GM23338 (cell line): ENCODE results near the gene FBLN1. TPM values are rescaled to one million over a fixed set of nuclear protein-coding genes. Genes with fewer than 3 reads are reported as not detected.
A peak's percentile ranks its signal among the peaks of the same experiment; 100 is the strongest.

Experiments
- ATAC-seq: fragments of 200-7000 bp; cut with Tn5 transposase; 3 replicates; pipeline ENCODE4 v1.9.1; 2020
- DNase-seq: peaks from one replicate; pipeline ENCODE4 v3.0.0-alpha.2; 2015; ENCODE audit warnings: low spot score
- H2AFZ ChIP-seq: fragments of 200-600 bp; sonication (generic); 2 replicates; pipeline ENCODE4 v1.8.0; 2016; ENCODE audit warnings: antibody characterized with exemption, mild to moderate bottlenecking, moderate library complexity
- H3F3A ChIP-seq: fragments of 200-600 bp; sonication (generic); replicated peaks from 2 replicates; pipeline ENCODE4 v1.8.0; 2017; ENCODE audit warnings: antibody characterized with exemption, mixed run types, low read depth
- H3K27ac ChIP-seq: fragments of 200-600 bp; sonication (generic); 2 replicates; pipeline ENCODE4 v1.6.1; 2016; ENCODE audit warnings: low read depth
- H3K27me3 ChIP-seq: fragments of 200-600 bp; sonication (generic); 2 replicates; pipeline ENCODE4 v1.8.0; 2016; ENCODE audit warnings: mild to moderate bottlenecking, mixed run types, moderate library complexity; ENCODE audit not compliant: insufficient read depth
- H3K36me3 ChIP-seq: fragments of 200-600 bp; sonication (generic); 2 replicates; pipeline ENCODE4 v1.8.0; 2016; ENCODE audit warnings: mild to moderate bottlenecking; ENCODE audit not compliant: insufficient read depth
- H3K4me1 ChIP-seq: fragments of 200-600 bp; sonication (generic); 2 replicates; pipeline ENCODE4 v1.8.0; 2016; ENCODE audit warnings: mild to moderate bottlenecking, moderate library complexity; ENCODE audit not compliant: insufficient read depth
- H3K4me2 ChIP-seq: fragments of 200-600 bp; sonication (generic); 2 replicates; pipeline ENCODE4 v1.7.1; 2017; ENCODE audit warnings: mixed run types
- H3K4me3 ChIP-seq: fragments of 200-600 bp; sonication (generic); 2 replicates; pipeline ENCODE4 v1.6.1; 2016; ENCODE audit warnings: mixed run types
- H3K79me2 ChIP-seq: fragments of 200-600 bp; sonication (generic); replicated peaks from 2 replicates; pipeline ENCODE4 v1.8.0; 2017; ENCODE audit warnings: mild to moderate bottlenecking; ENCODE audit not compliant: insufficient read depth
- H3K9me2 ChIP-seq: fragments of 200-600 bp; sonication (generic); 2 replicates; pipeline ENCODE4 v1.8.0; 2017; ENCODE audit not compliant: insufficient read depth
- H4K20me1 ChIP-seq: fragments of 200-600 bp; sonication (generic); replicated peaks from 2 replicates; pipeline ENCODE4 v1.8.0; 2017; ENCODE audit warnings: mild to moderate bottlenecking; ENCODE audit not compliant: insufficient read depth
- H3K27ac Mint-ChIP-seq: 2 replicates; pipeline ENCODE4 v1.8.0; 2020; ENCODE audit warnings: inconsistent platforms, mild to moderate bottlenecking, moderate library complexity, mixed read lengths
- H3K27me3 Mint-ChIP-seq: 3 replicates; pipeline ENCODE4 v1.8.0; 2022; ENCODE audit warnings: low read depth, mild to moderate bottlenecking, moderate library complexity, mixed read lengths, inconsistent platforms; ENCODE audit not compliant: insufficient read depth, poor library complexity
- H3K36me3 Mint-ChIP-seq: 3 replicates; pipeline ENCODE4 v1.8.0; 2021; ENCODE audit warnings: low read depth, mild to moderate bottlenecking, inconsistent platforms, moderate library complexity, mixed read lengths
- H3K4me1 Mint-ChIP-seq: 3 replicates; pipeline ENCODE4 v1.8.0; 2020; ENCODE audit warnings: mild to moderate bottlenecking, inconsistent platforms, mixed read lengths
- H3K4me3 Mint-ChIP-seq: 3 replicates; pipeline ENCODE4 v1.8.0; 2021; ENCODE audit warnings: moderate library complexity, mild to moderate bottlenecking, inconsistent platforms, mixed read lengths
- H3K9me3 Mint-ChIP-seq: 3 replicates; pipeline ENCODE4 v1.8.0; 2020; ENCODE audit warnings: moderate library complexity, mild to moderate bottlenecking, inconsistent platforms, mixed read lengths
- CREB1 ChIP-seq: fragments of 250-450 bp; sonication (Bioruptor Pico); IDR thresholded peaks from 2 replicates; pipeline ENCODE4 v1.5.0; 2020; ENCODE audit warnings: low read depth, mild to moderate bottlenecking, moderate library complexity
- CTCF ChIP-seq, 2 experiments: fragments of 200-600 bp in 1 of 2; sonication (generic) in 1 of 2; conservative IDR thresholded peaks; 2 replicates each; pipeline versions ENCODE4 v1.5.1 to v1.6.1; 2016 to 2017; ENCODE audit warnings: antibody characterized with exemption in 2 of 2, low read depth in 2 of 2, mild to moderate bottlenecking in 2 of 2, moderate library complexity in 1 of 2
- ETS1 ChIP-seq: IDR thresholded peaks from 2 replicates; pipeline ENCODE4 v1.6.1; 2016; ENCODE audit warnings: antibody characterized with exemption
- EZH2 ChIP-seq: fragments of 200-600 bp; sonication (generic); IDR thresholded peaks from one replicate; pipeline ENCODE4 v1.8.0; 2017; ENCODE audit warnings: antibody characterized with exemption, mild to moderate bottlenecking, low read depth; ENCODE audit not compliant: unreplicated experiment
- EZH2phosphoT487 ChIP-seq: fragments of 200-600 bp; sonication (generic); IDR thresholded peaks from one replicate; pipeline ENCODE4 v1.8.1; 2018; ENCODE audit warnings: antibody characterized with exemption; ENCODE audit not compliant: unreplicated experiment
- JUNB ChIP-seq: IDR thresholded peaks from one replicate; pipeline ENCODE4 v1.6.1; 2016; ENCODE audit warnings: antibody characterized with exemption; ENCODE audit not compliant: unreplicated experiment
- NANOG ChIP-seq: IDR thresholded peaks from 2 replicates; pipeline ENCODE4 v1.6.1; 2016; ENCODE audit warnings: antibody characterized with exemption, borderline replicate concordance
- POLR2AphosphoS5 ChIP-seq: IDR thresholded peaks from 2 replicates; pipeline ENCODE4 v1.6.1; 2016; ENCODE audit warnings: antibody characterized with exemption, low read depth
- REST ChIP-seq: IDR thresholded peaks from one replicate; pipeline ENCODE4 v1.6.1; 2018; ENCODE audit warnings: antibody characterized with exemption; ENCODE audit not compliant: unreplicated experiment
- STAT1 ChIP-seq: IDR thresholded peaks from one replicate; pipeline ENCODE4 v1.6.1; 2016; ENCODE audit warnings: antibody characterized with exemption; ENCODE audit not compliant: unreplicated experiment
- ZNF114 ChIP-seq: fragments of 250-450 bp; sonication (Bioruptor Pico); IDR thresholded peaks from 2 replicates; pipeline ENCODE4 v1.5.0; 2020; ENCODE audit warnings: mild to moderate bottlenecking, moderate library complexity
- ZNF331 ChIP-seq: fragments of 250-450 bp; sonication (Bioruptor Pico); IDR thresholded peaks from 2 replicates; pipeline ENCODE4 v1.5.0; 2020; ENCODE audit warnings: low read depth, mild to moderate bottlenecking, moderate library complexity
- ZNF462 ChIP-seq: fragments of 250-450 bp; sonication (Bioruptor Pico); IDR thresholded peaks from 2 replicates; pipeline ENCODE4 v1.5.0; 2020; ENCODE audit warnings: mild to moderate bottlenecking, moderate library complexity
- polyA plus RNA-seq: library from polyadenylated mRNA; unstranded; fragments of >200 nt; fragmentation: Nextera tagmentation; extraction: Ambion mirVana; gene quantifications from 2 replicates; pipeline ENCODE4 v1.2.1, GENCODE V29; 2016
- total RNA-seq: library from RNA; depleted of rRNA; stranded (reverse); fragments of >200 nt; shearing (Covaris generic); gene quantifications from 2 replicates; pipeline ENCODE4 v1.2.3, GENCODE V29; 2014

Gene FBLN1
- total and polyA plus RNA-seq, 2 experiments from 2014 or later, result 90.1 to 137 TPM

DNA sequence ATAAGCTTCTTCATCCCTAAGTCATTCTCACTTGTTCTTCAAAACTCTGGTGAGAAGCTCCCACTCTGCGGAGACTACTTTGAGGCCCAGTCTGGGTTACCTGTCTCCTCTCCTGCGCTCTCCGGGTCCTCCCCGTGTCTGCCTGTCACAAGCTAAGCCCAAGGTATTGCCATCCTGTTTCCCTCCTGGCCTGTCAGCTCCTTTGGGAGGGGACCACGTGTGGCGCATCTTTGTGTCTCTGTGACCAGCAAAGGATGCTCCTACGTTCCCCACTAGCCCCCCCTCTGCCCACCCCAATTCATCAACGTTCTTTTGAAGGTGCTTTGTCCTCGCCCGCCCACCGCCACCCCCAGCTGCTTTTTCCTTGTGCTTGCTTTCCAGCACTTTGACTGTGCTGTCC is 31.8 kb upstream of the FBLN1 start:
- no peak overlapping the region for H3K27ac Mint-ChIP-seq

More for the DNA sequence above, 31.8 kb upstream of the FBLN1 start:
- Histone ChIP-seq H3K4me2 (no peak overlapping the region), H3K9me2 (no peaks in the 10 kb centered on the region), H4K20me1 (no peaks in the 10 kb centered on the region), H3F3A (no peaks in the 10 kb centered on the region), H2AFZ (no peak overlapping the region; the same call in 1 of the 2 replicates), H3K36me3 (no peaks in the 10 kb centered on the region), H3K27me3 (no peaks in the 10 kb centered on the region), H3K4me3 (no peak overlapping the region), H3K79me2 (no peaks in the 10 kb centered on the region), H3K4me1 (peaks cover 24% of the 10 kb centered on the region), H3K27ac (no peak overlapping the region)
- H3K27me3 Mint-ChIP-seq, result peaks cover 5% of the 10 kb centered on the region
- no peak overlapping the region for H3K4me3 Mint-ChIP-seq
- TF ChIP-seq EZH2 (no peak), NANOG (no peak), JUNB (no peak), ZNF462 (CRISPR knock-in tag) (no peak), REST (no peak), POLR2AphosphoS5 (no peak), CTCF (conservative IDR thresholded peaks at IDR 0.05; ENCODE audit: low read depth in 2 of 2) (no peak), CREB1 (CRISPR knock-in tag) (no peak), EZH2phosphoT487 (no peak), ZNF114 (CRISPR knock-in tag) (no peak), ETS1 (no peak), ZNF331 (CRISPR knock-in tag) (no peak), STAT1 (no peak)
- ATAC-seq, result peak; percentile 48
- peaks cover 21% of the 10 kb centered on the region for H3K4me1 Mint-ChIP-seq
- DNase-seq, result no peak
- peaks cover 9% of the 10 kb centered on the region; the same call in 2 of the 3 replicates for H3K36me3 Mint-ChIP-seq
- peaks cover 12% of the 10 kb centered on the region for H3K9me3 Mint-ChIP-seq
